Large intestine (tissue), 12 donors: Measurements from ENCODE around the gene MRTFA. TPM values are rescaled to one million over a fixed set of nuclear protein-coding genes. Genes with fewer than 3 reads are reported as not detected.

Experiments used
- DNase-seq, 2 donors: peaks; one replicate each; pipeline versions ENCODE4 v3.0.0 to v3.0.0-alpha.2; 2013
- H3K27ac ChIP-seq: one replicate; pipeline ENCODE4 v1.5.1; 2013; ENCODE audit warnings: low read length
- H3K27me3 ChIP-seq: 2 replicates; pipeline ENCODE4 v1.6.1; 2013; ENCODE audit warnings: low read length; ENCODE audit not compliant: control insufficient read depth, insufficient read depth
- H3K36me3 ChIP-seq: 2 replicates; pipeline ENCODE4 v1.6.1; 2013; ENCODE audit warnings: low read length; ENCODE audit not compliant: control insufficient read depth, insufficient read depth
- H3K4me1 ChIP-seq: one replicate; pipeline ENCODE4 v1.6.1; 2013; ENCODE audit warnings: low read length; ENCODE audit not compliant: control insufficient read depth, insufficient read depth
- H3K4me3 ChIP-seq: one replicate; pipeline ENCODE4 v1.5.1; 2013; ENCODE audit warnings: low read length
- H3K9me3 ChIP-seq: one replicate; pipeline ENCODE4 v1.6.1; 2013; ENCODE audit warnings: mild to moderate bottlenecking, low read depth, low read length, moderate library complexity; ENCODE audit not compliant: control insufficient read depth
- WGBS: methylation state at CpG from one replicate; pipeline ENCODE4 v1.1.5; 2013; ENCODE audit warnings: low lambda C conversion rate; ENCODE audit not compliant: insufficient coverage; 5-methylcytosine and 5-hydroxymethylcytosine counted together
- long read RNA-seq, 11 donors: transcript quantifications; one replicate each; lab custom pipeline, GENCODE V29; 2026
- polyA plus RNA-seq: library from polyadenylated mRNA; unstranded; fragments of 120-200 nt; gene quantifications from one replicate; pipeline ENCODE4 v1.2.1, GENCODE V29; 2013

Gene MRTFA
- 17.1 TPM for polyA plus RNA-seq
- long read RNA-seq, donor 1, result 0 reads
- long read RNA-seq, donor 2, result 0 reads
- long read RNA-seq, donor 3, partial matches to known transcripts, result 0 of 1 reads
- long read RNA-seq, donor 3, other reads (novel, unspliced or antisense), result 0 of 1 reads
- long read RNA-seq, donor 4, result 0 reads
- long read RNA-seq, donor 5, result 0 reads
- long read RNA-seq, donor 6, full-length matches to known transcripts, result 1 of 7 reads
- long read RNA-seq, donor 6, partial matches to known transcripts, result 6 of 7 reads
- long read RNA-seq, donor 6, other reads (novel, unspliced or antisense), result 0 of 7 reads
- long read RNA-seq, donor 7, result 0 reads
- long read RNA-seq, donor 8, result 0 reads
- long read RNA-seq, donor 9, result 0 reads
- long read RNA-seq, donor 10, result 0 reads
- long read RNA-seq, donor 11, full-length matches to known transcripts, result 1 of 1 reads
- long read RNA-seq, donor 11, partial matches to known transcripts, result 0 of 1 reads
- long read RNA-seq, donor 11, other reads (novel, unspliced or antisense), result 0 of 1 reads

GRCh38 chr22:40636380-40637182 lies at the start of gene MRTFA:
Gene MRTFA (minus strand): TSS chr22:40636719.
- WGBS, result no CpG with 5 or more reads among the region's 82 CpGs
- DNase-seq, result peak; percentile 100

GRCh38 chr22:40685406-40685805 lies 48.9 kb upstream of the MRTFA start:
- Histone ChIP-seq H3K27me3 (peaks cover 18% of the 10 kb centered on the region), H3K9me3 (no peaks in the 10 kb centered on the region), H3K4me1 (no peaks in the 10 kb centered on the region), H3K27ac (no peak overlapping the region), H3K36me3 (no peaks in the 10 kb centered on the region), H3K4me3 (no peak overlapping the region)
- WGBS, result no CpG with 5 or more reads among the region's 3 CpGs
- no peak for DNase-seq

More at GRCh38 chr22:40636380-40637182, at the start of gene MRTFA:
- H3K36me3 ChIP-seq, result no peaks in the 10 kb centered on the region
- no peaks in the 10 kb centered on the region for H3K27me3 ChIP-seq
- H3K4me3 ChIP-seq, result peak within 1 kb of the TSS; percentile 90
- peaks cover 5% of the 10 kb centered on the region for H3K4me1 ChIP-seq
- H3K9me3 ChIP-seq, result no peaks in the 10 kb centered on the region
- peak within 1 kb of the TSS; percentile 91 for H3K27ac ChIP-seq

GRCh38 chr22:40684728-40685127 lies 48.2 kb upstream of the MRTFA start:
- peaks cover 25% of the 10 kb centered on the region for H3K27me3 ChIP-seq
- H3K9me3 ChIP-seq, result no peaks in the 10 kb centered on the region
- no peaks in the 10 kb centered on the region for H3K4me1 ChIP-seq
- no peak overlapping the region for H3K4me3 ChIP-seq
- no peak overlapping the region for H3K27ac ChIP-seq
- no peak for DNase-seq
- no peaks in the 10 kb centered on the region for H3K36me3 ChIP-seq
- 27% methylated on average over 2 of the region's 9 CpGs for WGBS

DNA sequence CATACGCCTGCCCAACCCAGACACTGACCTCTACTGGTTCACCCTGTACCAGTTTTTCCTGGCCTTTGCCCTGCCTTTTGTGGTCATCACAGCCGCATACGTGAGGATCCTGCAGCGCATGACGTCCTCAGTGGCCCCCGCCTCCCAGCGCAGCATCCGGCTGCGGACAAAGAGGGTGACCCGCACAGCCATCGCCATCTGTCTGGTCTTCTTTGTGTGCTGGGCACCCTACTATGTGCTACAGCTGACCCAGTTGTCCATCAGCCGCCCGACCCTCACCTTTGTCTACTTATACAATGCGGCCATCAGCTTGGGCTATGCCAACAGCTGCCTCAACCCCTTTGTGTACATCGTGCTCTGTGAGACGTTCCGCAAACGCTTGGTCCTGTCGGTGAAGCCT lies 44.9 kb upstream of the MRTFA start:
- peaks cover 38% of the 10 kb centered on the region for H3K27me3 ChIP-seq
- WGBS, result no CpG with 5 or more reads among the region's 19 CpGs
- DNase-seq, result no peak
- H3K4me1 ChIP-seq, result no peaks in the 10 kb centered on the region
- no peak overlapping the region for H3K4me3 ChIP-seq
- H3K36me3 ChIP-seq, result no peaks in the 10 kb centered on the region
- H3K27ac ChIP-seq, result no peak overlapping the region
- H3K9me3 ChIP-seq, result no peaks in the 10 kb centered on the region

GRCh38 chr22:40680819-40681183 lies 44.3 kb upstream of the MRTFA start:
- H3K36me3 ChIP-seq, result no peaks in the 10 kb centered on the region
- H3K27me3 ChIP-seq, result peaks cover 38% of the 10 kb centered on the region
- no peak overlapping the region for H3K4me3 ChIP-seq
- no peaks in the 10 kb centered on the region for H3K4me1 ChIP-seq
- no peak overlapping the region for H3K27ac ChIP-seq
- no peaks in the 10 kb centered on the region for H3K9me3 ChIP-seq
- DNase-seq, result no peak
- WGBS, result no CpG with 5 or more reads among the region's 15 CpGs

GRCh38 chr22:40679964-40680818 lies 43.7 kb upstream of the MRTFA start:
- H3K36me3 ChIP-seq, result no peaks in the 10 kb centered on the region
- peaks cover 36% of the 10 kb centered on the region for H3K27me3 ChIP-seq
- H3K4me3 ChIP-seq, result no peak overlapping the region
- no peak overlapping the region for H3K27ac ChIP-seq
- H3K9me3 ChIP-seq, result no peaks in the 10 kb centered on the region
- WGBS, result no CpG with 5 or more reads among the region's 9 CpGs
- no peaks in the 10 kb centered on the region for H3K4me1 ChIP-seq
- no peak for DNase-seq

DNA sequence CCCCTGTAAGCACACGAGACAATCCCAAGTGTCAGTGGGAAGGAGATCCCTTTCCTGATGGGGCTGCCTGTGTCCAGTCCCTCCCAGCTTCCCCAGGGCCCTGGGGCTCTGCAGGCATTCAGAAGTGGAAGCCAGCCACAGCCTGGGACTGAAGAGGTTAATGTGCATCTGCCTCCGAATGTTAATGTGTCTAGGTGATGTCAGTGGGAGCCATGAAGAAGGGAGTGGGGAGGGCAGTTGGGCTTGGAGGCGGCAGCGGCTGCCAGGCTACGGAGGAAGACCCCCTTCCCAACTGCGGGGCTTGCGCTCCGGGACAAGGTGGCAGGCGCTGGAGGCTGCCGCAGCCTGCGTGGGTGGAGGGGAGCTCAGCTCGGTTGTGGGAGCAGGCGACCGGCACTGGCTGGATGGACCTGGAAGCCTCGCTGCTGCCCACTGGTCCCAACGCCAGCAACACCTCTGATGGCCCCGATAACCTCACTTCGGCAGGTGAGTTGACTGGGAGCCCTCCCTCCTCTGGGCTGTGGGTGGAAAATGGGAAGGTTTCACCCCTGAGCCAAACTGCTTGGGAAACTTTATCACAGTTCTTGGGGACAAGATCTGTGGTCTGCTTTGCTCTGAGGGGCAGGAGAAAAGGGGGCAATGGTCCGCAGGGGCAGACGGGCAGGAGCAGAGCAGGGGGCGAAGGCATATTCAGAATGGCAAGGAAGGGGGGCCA lies 42.9 kb upstream of the MRTFA start, which contains the start of gene MCHR1:
MCHR1 (plus strand) TSS at position 236 of the 715 bp plus-strand sequence; CDS start at position 405, 169 bp downstream.
- Histone ChIP-seq H3K27ac (no peak within 1 kb of the TSS), H3K36me3 (no peaks in the 10 kb centered on the region), H3K9me3 (no peaks in the 10 kb centered on the region), H3K27me3 (peaks cover 28% of the 10 kb centered on the region), H3K4me3 (no peak within 1 kb of the TSS), H3K4me1 (no peaks in the 10 kb centered on the region)
- WGBS, result no CpG with 5 or more reads among the region's 21 CpGs
- DNase-seq, result peak in 1 of 2 donors; percentile 25

- H3K27me3 ChIP-seq, result peaks cover 27% of the 10 kb centered on the region
- DNase-seq, result no peak
- WGBS, result no CpG with 5 or more reads among the region's 14 CpGs
- H3K4me3 ChIP-seq, result no peak overlapping the region
- H3K36me3 ChIP-seq, result no peaks in the 10 kb centered on the region
- H3K27ac ChIP-seq, result no peak overlapping the region
- H3K9me3 ChIP-seq, result no peaks in the 10 kb centered on the region
- no peaks in the 10 kb centered on the region for H3K4me1 ChIP-seq
These were observed 42.2 kb upstream of the MRTFA start for GRCh38 chr22:40678493-40679248.

DNA sequence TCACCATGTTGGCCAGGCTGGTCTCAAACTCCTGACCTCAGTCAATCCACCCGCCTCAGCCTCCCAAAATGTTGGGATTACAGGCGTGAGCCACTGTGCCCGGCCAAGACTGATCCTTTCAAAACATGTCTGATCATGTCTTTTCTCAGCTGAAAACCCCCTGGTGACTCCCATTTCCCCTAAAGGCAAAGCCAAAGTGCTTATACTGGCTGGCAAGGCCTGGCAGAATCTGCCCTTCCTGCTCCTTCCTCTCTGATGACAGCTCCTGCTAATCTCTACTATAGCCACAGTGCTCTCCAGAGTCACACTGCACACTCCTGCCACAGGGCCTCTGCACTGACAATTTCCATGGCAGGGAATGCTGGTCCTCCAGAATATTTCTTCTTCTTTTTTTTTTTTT lies 40.1 kb upstream of the MRTFA start:
- no peak overlapping the region for H3K27ac ChIP-seq
- no peaks in the 10 kb centered on the region for H3K36me3 ChIP-seq
- H3K27me3 ChIP-seq, result peaks cover 24% of the 10 kb centered on the region
- H3K4me1 ChIP-seq, result no peaks in the 10 kb centered on the region
- no peak for DNase-seq
- no CpG with 5 or more reads among the region's 3 CpGs for WGBS
- no peaks in the 10 kb centered on the region for H3K9me3 ChIP-seq
- H3K4me3 ChIP-seq, result no peak overlapping the region
